Fibroblast of lung (primary cell): ENCODE results near the gene MICAL3.
"Not testable (repeated sequence)": the region's sequence is repeated elsewhere in the genome, so short reads cannot be mapped to it uniquely, and the experiment has no call there.

Experiments
- EZH2 ChIP-seq: IDR thresholded peaks from 2 replicates; pipeline ENCODE4 v1.5.1; 2012; ENCODE audit warnings: low read length, control low read depth, mild to moderate bottlenecking; ENCODE audit errors: missing control alignments
- TF ChIP-seq, protein P1 (sequence below), 2 donors: IDR thresholded peaks in 1 of 2; conservative IDR thresholded peaks in 1 of 2; 1 replicate in 1 of 2; 2 replicates in 1 of 2; pipeline ENCODE4 v1.5.1; 2011 to 2012; ENCODE audit warnings: low read length in 2 of 2, control low read depth in 1 of 2, inconsistent platforms in 1 of 2, low read depth in 1 of 2, mild to moderate bottlenecking in 1 of 2

DNA sequence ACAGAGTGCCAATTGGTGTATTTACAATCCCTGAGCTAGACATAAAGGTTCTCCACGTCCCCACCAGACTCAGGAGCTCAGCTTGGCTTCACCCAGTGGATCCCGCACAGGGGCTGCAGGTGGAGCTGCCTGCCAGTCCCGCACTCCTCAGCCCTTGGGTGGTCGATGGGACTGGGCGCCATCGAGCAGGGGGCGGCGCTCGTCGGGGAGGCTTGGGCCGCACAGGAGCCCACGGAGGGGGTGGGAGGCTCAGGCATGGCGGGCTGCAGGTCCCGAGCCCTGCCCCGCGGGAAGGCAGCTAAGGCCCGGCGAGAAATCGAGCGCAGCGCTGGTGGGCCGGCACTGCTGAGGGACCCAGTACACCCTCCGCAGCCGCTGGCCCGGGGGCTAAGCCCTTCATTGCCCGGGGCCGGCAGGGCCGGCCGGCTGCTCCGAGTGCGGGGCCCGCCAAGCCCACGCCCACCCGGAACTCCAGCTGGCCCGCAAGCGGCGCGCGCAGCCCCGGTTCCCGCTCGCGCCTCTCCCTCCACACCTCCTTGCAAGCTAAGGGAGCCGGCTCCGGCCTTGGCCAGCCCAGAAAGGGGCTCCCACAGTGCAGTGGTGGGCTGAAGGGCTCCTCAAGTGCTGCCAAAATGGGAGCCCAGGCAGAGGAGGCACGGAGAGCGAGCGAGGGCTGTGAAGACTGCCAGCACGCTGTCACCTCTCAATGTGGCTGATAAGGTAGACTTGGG is 29.0 kb upstream of the MICAL3 start:
- TF ChIP-seq, protein P1, sequence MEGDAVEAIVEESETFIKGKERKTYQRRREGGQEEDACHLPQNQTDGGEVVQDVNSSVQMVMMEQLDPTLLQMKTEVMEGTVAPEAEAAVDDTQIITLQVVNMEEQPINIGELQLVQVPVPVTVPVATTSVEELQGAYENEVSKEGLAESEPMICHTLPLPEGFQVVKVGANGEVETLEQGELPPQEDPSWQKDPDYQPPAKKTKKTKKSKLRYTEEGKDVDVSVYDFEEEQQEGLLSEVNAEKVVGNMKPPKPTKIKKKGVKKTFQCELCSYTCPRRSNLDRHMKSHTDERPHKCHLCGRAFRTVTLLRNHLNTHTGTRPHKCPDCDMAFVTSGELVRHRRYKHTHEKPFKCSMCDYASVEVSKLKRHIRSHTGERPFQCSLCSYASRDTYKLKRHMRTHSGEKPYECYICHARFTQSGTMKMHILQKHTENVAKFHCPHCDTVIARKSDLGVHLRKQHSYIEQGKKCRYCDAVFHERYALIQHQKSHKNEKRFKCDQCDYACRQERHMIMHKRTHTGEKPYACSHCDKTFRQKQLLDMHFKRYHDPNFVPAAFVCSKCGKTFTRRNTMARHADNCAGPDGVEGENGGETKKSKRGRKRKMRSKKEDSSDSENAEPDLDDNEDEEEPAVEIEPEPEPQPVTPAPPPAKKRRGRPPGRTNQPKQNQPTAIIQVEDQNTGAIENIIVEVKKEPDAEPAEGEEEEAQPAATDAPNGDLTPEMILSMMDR (conservative IDR thresholded peaks at IDR 0.05 in 1 of 2, IDR thresholded peaks at IDR 0.05 in 1 of 2; ENCODE audit: low read depth in 1 of 2, low read length in 2 of 2): not testable (repeated sequence)
- not testable (repeated sequence) for TF ChIP-seq EZH2
